HG03432 (cell line): ENCODE data around the gene MDM4.
A peak's percentile ranks its signal among the peaks of the same experiment; 100 is the strongest.
"Not testable (repeated sequence)": the region's sequence is repeated elsewhere in the genome, so short reads cannot be mapped to it uniquely, and the experiment has no call there.

ENCODE experiments used
- ATAC-seq: cut with Tn5 transposase; IDR thresholded peaks from one replicate; pipeline ENCODE4 v1.9.1; 2021; ENCODE audit warnings: mild to moderate bottlenecking, moderate library complexity; ENCODE audit not compliant: unreplicated experiment

The MDM4 gene

GRCh38 chr1:204511366-204511765, 4.8 kb upstream of the MDM4 start:
- no peak for ATAC-seq

- peak; percentile 46 for ATAC-seq
These were observed 3.0 kb upstream of the MDM4 start for GRCh38 chr1:204513117-204513716.

- ATAC-seq = no peak
These were observed 1.4 kb upstream of the MDM4 start for GRCh38 chr1:204514828-204515227.

- ATAC-seq = not testable (repeated sequence)
These were observed 1.2 kb downstream of the MDM4 start for GRCh38 chr1:204517382-204517781.

GRCh38 chr1:204520834-204521709, 4.9 kb downstream of the MDM4 start:
- peak; percentile 53 for ATAC-seq

- ATAC-seq = not testable (repeated sequence)
These were observed 5.8 kb downstream of the MDM4 start for GRCh38 chr1:204521941-204522521.

- no peak for ATAC-seq
These were observed 7.5 kb downstream of the MDM4 start for GRCh38 chr1:204523605-204524215.

- no peak for ATAC-seq
These were observed 8.8 kb downstream of the MDM4 start for GRCh38 chr1:204524986-204525385.

GRCh38 chr1:204528241-204528640, 12.0 kb downstream of the MDM4 start:
- no peak for ATAC-seq

GRCh38 chr1:204528677-204529076, 12.5 kb downstream of the MDM4 start:
- ATAC-seq = no peak

- no peak for ATAC-seq
These were observed 13.2 kb downstream of the MDM4 start for GRCh38 chr1:204529371-204529895.

- peak; percentile 94 for ATAC-seq
These were observed 14.7 kb downstream of the MDM4 start for GRCh38 chr1:204530932-204531331.

- no peak for ATAC-seq
These were observed 16.6 kb downstream of the MDM4 start for GRCh38 chr1:204532832-204533231.

- no peak for ATAC-seq
These were observed 25.4 kb downstream of the MDM4 start for GRCh38 chr1:204541626-204542025.

- ATAC-seq = peak; percentile 69
These were observed 28.1 kb downstream of the MDM4 start for GRCh38 chr1:204544321-204544720.

GRCh38 chr1:204545202-204545601, 29.0 kb downstream of the MDM4 start:
- ATAC-seq = no peak

GRCh38 chr1:204545881-204546280, 29.7 kb downstream of the MDM4 start:
- ATAC-seq = no peak

GRCh38 chr1:204548265-204548664, 32.1 kb downstream of the MDM4 start:
- ATAC-seq = no peak

GRCh38 chr1:204549313-204549712, 33.1 kb downstream of the MDM4 start:
- ATAC-seq = no peak

GRCh38 chr1:204550926-204551325, 34.7 kb downstream of the MDM4 start:
- ATAC-seq = no peak

GRCh38 chr1:204556458-204557052, 40.3 kb downstream of the MDM4 start:
- no peak for ATAC-seq
